Brain pericyte (primary cell): Measurements from ENCODE around the gene PISD.
"Not testable (repeated sequence)": the region's sequence is repeated elsewhere in the genome, so short reads cannot be mapped to it uniquely, and the experiment has no call there.

Experiments used
- DNase-seq: peaks from one replicate; pipeline ENCODE4 v3.0.0-alpha.2; 2012; ENCODE audit warnings: low read depth, low spot score

The PISD gene

GRCh38 chr22:31607696-31608095, 54.3 kb downstream of the PISD start:
- no peak for DNase-seq

DNA sequence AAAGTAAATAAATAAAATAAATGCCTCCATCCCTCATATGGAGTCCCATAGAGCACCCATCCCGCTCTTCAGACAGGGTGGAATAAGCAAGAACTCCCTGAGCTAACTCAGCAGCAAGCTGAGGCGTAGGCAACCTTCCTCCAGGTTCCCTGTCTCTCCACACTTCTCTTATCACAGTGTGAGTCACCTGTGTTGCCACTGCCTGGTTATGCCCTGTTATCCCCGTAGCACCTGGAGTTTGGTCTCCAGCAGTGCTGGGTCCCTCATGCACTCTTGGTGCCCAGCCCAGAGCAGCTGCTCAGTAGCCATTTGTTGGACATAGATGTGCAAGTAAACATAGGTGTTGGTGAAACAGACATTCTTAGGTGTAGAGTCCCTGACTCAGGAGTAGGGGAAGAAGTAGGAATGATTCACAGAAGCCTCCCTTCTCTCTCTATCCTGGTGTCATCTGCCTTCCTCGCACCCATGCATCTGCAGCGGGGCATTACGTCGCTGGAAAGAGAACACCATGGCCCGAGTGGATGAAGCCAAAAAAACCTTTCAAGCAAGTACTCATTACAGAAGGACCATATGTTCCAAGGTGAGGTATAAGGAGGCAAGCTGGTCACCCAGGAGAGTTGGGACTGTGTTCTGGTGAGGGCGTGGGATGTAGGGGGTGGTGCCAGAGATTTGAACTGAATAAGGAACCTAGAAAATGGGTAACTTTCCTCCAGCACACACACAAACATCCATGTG, 56.0 kb downstream of the PISD start:
- DNase-seq: no peak

DNA sequence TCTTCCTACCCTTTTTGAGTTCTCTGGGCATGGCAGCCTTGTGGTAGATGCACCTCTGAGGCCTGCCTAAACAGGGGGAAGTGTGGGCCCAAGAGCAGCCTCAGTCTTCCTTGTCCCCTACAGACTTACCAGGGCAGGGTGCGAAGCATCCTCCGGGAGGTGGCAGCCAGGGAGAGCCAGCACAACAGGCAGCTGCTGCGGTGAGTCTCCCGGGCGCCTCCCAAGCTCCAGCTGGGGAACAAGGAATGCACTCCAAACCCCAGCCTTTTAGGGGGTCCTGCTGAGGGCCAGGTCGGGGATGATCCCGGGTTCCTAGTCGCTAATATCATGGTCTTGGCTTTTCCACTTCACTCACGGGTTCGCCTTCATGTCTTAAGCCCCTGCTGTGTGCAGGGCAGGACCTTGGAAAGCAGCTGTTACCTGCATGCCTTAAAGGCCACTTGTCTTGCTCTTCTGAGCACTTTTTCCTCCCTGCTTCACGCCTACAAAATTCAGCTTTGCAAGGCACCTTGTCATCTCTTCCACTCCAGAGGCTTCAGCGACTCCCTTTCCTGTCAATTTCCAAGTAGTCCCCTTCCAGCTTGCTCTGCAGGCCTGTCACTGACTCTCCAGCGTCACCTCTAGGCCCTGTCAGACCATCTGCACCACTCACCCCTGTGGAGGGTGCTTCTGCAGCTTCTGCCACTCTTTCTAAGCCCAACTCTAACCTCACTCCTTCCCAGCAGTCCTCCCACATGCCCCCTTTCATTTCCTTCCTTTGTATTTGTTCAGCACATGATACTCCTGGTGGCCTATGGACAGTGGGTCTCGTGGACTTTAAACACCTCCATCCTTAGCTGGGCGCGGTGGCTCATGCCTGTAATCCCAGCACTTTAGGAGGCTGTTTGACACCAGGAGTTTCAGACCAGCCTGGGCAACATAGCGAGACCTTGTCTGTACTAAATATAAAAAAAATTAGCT, 57.0 kb downstream of the PISD start:
- DNase-seq: no peak

DNA sequence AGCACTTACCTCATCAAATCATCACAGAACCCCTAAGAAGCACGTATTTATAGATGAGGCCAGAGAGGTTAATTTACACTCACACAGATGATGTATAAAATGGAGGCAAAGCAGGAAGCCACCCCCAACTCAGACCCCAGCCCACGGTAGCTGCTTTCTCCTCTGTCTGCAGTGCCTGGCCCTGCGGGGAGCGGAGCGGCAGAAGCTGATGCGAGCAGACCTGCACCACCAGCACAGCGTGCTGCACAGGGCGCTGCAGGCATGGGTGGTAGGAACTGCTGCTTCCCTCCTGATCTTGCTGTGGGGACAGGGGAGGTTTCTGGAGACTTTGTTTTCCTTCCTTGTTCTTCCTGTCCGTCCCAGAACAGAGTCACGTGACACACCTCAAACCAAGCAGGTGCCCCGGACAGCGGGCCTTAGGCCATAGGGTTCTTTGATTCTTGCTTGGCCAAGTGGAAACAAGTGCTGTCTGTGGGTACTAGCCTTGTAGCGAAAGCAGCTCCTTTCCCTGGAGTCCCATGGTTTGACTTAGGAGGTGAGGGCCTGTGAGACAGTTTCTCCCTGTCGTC, 57.8 kb downstream of the PISD start:
- no peak for DNase-seq

GRCh38 chr22:31603574-31603973, 58.4 kb downstream of the PISD start:
- no peak for DNase-seq

DNA sequence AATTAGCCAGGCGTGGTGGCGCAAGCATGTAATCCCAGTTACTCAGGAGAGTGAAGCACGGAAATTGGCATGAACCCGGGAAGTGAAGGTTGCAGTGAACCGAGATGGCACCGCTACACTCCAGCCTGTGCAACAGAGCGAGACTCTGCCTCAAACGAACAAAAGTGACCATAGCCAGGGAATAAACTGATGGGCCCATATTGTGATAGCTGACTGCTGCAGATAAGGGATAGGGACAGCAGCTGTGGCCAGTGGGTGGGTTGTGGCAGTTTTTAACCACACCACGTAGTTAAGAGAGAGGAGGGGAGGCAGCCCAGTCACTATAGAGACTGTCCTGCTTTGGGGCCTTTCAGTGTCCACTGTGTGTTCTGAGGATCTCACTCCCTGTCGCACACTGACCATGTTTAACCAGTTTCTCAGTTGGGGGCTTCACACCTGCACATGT, 58.9 kb downstream of the PISD start:
- DNase-seq: no peak

GRCh38 chr22:31602259-31602952, 59.6 kb downstream of the PISD start:
- DNase-seq: no peak

GRCh38 chr22:31595271-31595670, 66.7 kb downstream of the PISD start:
- no peak for DNase-seq

- not testable (repeated sequence) for DNase-seq
Observed at GRCh38 chr22:31590161-31590560, 71.9 kb downstream of the PISD start.

- DNase-seq: no peak
Observed at GRCh38 chr22:31588970-31589675, 72.9 kb downstream of the PISD start.

DNA sequence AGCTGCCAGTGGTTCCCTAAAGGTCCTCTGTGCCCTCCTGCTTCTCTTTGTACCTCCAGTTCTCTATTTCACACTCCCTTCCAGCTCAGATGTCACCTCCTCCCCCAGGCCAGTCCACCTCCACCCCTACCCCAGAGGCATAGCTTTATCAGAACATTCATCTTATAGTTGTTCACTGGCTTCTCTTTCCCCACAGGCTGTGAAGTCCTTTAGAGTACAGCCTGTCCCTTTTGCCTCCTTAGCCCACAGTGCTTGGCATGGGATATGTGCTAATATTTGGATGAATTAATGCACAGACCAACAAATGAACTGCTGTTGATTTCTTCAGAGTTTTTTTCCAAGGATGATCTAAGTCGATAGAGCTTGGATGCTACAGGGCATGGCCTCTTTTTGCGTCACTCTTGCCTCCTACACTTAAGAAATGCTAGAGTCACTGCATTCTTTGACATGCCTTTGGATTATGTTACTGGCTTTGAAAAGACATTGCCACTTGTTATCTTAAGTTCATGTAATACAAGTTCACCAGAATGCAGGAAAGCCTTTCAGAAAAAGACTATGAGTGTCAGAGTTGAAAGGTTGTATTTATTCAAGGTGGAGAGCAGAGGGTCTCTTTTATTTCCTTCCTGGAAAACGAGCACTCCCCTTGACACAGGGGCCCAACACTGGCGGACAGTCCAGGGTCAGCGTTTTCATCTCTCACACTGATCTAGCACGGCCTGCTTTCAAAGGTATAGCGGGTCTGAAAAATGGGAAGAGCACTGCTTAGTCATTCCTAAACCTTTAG, 75.7 kb downstream of the PISD start:
- DNase-seq: no peak

- no peak for DNase-seq
Observed at GRCh38 chr22:31585161-31585859, 76.7 kb downstream of the PISD start.

GRCh38 chr22:31584804-31585160, 77.2 kb downstream of the PISD start:
- no peak for DNase-seq

DNA sequence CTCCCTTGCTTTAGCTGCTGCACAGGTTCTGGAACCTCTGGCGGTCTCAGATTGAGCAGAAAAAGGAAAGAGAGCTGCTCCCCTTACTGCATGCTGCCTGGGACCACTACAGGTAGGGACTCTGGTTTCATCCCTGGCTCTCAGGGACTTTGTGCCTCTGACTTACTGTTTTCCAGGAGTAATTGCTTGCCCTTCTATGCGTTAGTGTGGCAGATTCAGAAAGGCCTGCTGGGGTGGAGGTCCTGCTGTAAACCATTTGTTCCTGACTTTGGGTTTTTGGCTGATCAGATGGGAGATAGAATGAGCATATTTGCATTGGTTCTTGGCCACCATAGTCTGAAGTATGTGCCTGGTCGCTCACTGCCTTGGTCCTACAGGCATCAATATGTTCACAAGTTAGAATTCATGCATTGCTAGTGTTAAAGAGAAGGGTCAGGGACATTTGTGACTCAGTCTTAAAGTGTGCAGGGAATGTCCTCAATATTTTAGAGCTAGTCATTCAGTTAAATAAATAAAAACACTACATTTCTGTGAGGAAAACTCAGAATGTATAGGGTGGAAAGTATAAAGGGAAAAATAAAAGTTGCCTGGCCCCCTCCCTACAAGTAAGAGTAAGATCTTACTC, 78.0 kb downstream of the PISD start:
- no peak for DNase-seq

DNA sequence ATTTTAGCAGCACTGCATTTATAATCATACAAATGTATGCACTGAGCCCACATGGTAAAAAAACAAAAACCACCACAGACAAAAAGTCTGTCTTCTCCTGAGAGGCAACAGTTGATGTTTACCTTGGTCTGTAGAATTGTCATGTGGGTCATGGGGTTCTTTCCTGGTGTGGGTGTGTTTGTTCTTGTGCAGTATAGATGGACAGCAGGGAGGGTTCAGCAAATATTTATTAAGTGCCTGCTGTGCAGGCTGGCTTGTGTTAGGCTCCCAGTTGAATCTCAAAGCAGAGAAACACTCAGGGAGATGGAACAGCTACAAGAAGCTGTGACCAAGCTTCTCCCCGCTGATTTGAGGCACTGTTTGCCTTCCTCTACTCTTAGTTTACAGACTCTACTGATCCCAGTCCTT, 82.2 kb downstream of the PISD start:
- DNase-seq: peak; percentile 68

DNA sequence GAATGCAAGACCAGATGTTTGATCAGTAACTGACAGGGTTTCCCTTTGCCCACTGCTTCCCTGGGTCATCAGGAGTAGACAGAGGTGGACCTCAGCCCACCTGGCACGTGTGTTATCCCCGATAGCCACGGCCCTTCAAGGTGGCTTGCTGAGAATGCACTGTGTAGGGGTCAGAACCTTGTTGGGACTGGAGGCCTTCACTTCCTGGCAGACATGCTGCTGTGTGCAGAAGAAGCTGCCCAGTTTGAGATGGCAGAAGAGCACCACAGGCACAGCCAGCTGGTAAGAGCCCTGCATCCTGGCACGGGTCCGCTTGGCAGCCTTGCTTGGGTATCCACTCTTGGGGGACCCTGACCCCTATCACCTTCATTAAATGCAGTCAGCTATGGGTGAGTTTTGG, 83.8 kb downstream of the PISD start:
- DNase-seq: no peak

- no peak for DNase-seq
Observed at GRCh38 chr22:31577711-31578110, 84.3 kb downstream of the PISD start.

GRCh38 chr22:31575190-31575589, 86.8 kb downstream of the PISD start:
- no peak for DNase-seq

DNA sequence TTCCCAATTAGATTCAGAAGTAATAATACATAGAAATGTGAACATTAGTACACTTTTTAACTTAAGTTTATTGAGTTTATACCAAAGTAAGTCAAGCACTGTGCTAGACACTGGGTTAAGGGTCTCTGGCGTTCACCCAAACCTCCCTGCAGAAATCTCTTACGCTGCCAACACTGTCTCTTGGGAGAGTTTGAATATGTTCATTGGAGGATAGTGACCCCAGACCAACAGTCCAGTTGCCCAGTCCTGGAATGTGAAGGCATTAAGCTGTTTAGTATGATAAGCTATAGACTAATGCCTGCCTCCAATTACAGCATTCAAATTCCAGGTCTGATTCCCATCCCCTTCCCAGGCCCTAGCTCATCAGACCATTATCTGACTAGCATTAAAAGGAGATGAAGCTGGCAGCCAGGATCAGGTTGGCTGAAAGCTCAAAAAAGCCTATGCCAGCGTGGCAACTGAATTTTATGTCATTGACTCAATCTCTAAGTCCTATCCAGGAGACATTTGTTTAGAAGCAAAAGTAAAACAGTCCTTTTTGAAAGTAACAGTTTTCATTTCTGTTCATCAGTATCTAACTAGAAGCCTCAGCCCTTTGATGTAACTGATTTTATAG, 87.9 kb downstream of the PISD start:
- DNase-seq: no peak
